ENCODE data around the gene TCF15.
A peak's percentile ranks its signal among the peaks of the same experiment; 100 is the strongest.
"Not testable (repeated sequence)": the region's sequence is repeated elsewhere in the genome, so short reads cannot be mapped to it uniquely, and the experiment has no call there.

TCF15 gene

GRCh38 chr20:610130-611046 is at the start of gene TCF15:
Gene TCF15 (minus strand): TSS chr20:610309. CDS start chr20:610237, 72 bp downstream.
- DNase-seq, result peak in 1 of 2 donors; percentile 12

DNA sequence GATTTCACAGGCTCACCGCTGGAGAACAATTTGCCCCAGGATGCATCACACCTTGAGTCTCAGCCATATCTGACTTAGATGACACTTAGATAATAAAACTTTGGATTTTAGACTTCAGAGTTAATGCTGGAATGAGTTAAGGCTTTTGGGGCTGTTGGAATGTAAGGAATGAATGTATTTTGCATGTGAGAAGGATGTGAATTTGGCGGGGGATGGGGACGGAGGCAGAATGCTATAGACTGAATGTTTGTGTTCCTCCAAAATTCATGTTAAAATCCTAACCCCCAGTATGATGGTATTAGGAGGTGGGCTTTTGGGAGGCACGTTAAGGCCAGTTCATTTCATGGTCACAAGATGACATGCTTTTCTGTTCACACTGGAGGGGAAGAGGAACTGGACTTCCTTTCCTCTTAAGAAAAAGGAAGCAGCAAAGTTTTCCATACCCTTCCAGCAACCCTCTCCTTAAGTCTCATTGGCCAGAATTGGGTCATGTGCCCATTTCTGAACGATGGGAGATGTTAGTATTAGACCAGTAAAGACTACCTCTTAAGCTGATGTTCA is 48.7 kb upstream of the TCF15 start:
- DNase-seq, result no peak

GRCh38 chr20:658202-658601 is 48.1 kb upstream of the TCF15 start:
- no peak for DNase-seq

DNA sequence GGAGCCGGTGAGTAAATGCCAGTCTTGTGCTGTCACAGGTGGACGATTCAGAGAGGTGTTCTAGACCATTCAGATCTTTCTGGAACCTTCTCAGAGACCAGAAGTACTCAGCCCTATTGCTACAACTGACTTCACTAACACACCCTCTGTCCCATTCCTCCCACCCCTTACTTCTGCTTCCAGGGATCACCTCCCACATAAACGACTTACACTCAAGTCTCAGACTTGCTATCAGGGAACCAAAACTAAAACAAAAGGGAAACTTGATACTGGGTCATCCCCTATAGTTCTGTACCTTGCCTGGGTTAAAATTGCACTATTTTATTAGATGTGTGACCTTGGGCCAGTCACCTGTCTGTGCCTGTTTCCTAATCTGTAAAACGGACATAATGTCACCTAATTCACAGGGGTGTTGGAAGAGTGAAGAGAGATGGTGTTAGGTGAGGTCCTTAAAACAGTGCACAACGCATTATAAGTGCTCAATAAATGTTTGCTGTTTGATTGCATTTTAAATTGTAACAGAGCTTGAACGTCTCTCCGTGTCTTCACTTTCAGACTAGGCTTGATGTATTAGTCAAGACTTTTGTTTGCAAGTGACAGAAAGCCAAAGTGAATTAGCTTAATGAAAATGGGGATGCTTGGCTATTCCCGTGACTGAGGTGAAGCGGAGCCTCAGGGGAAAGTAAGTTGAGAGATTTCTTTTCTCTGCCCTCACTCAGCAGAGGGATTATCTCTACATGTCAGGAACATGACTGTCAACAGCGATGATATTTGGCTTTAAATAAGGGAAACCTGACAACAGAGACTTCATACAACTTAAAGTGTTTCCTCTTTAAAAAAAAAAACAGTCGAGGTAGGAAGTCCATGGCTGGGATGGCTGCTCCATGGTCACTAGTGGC is 45.9 kb upstream of the TCF15 start:
- DNase-seq, result no peak

- DNase-seq, result no peak
Observed at GRCh38 chr20:654417-654750, 44.3 kb upstream of the TCF15 start.

- no peak for DNase-seq
Observed at GRCh38 chr20:653590-654416, 43.7 kb upstream of the TCF15 start.

DNA sequence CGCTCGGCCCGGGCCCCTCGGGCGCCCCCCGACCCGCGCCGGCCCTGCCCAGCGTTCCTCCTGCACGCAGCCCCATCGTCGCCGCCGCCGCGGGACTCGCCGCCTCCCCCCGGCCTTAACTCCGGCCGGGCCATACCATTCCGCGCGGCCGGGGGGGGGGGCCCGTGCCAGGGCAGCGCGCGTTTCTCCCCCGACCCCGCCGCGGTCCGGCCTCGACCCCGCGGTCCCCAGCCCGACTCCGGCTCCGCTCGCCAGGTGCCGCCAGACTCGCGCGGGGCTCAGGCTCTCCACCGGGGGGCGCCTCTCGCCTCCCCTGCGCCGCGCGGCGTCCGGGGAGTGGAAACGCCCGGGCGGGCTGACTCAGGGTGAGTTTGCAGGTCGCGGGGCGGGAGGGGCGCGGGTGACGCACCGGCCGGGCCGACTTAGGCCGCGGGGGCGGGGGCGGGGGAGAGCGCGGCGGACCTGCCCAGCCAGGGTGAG is 43.0 kb upstream of the TCF15 start, which contains the start of gene SRXN1:
Gene SRXN1, minus strand, starts transcription at position 91 of the 480 bp plus-strand sequence. Its CDS starts 15 bp downstream, at position 76.
- peak; percentile 85 for DNase-seq

DNA sequence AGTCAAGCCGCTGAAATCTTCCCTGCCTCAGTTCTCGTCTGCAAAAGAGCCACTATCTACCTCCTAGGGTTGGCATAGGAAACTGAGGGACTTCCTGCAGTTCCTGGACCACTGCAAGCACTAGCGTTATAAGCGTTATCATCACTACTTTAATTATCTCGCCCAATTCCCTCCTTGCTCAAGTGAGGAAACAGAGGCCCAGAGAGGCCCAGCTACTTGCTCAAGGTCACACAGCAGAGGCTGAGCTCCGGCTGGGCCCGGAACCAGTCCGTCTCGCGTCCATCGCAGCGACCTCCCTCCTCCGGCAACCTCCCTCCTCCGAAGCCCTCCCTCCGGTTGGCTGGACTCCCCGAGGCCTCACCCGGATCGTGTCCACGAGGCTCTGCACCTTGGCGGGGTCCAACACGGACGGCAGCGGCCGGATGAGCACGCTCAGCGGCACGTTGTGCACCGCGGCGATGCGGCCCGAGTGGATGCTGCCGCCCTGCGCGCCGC is 42.6 kb upstream of the TCF15 start:
- DNase-seq, result peak; percentile 7 to 14

GRCh38 chr20:651713-652614 is 41.9 kb upstream of the TCF15 start:
- DNase-seq, result peak in 1 of 2 donors; percentile 6

DNA sequence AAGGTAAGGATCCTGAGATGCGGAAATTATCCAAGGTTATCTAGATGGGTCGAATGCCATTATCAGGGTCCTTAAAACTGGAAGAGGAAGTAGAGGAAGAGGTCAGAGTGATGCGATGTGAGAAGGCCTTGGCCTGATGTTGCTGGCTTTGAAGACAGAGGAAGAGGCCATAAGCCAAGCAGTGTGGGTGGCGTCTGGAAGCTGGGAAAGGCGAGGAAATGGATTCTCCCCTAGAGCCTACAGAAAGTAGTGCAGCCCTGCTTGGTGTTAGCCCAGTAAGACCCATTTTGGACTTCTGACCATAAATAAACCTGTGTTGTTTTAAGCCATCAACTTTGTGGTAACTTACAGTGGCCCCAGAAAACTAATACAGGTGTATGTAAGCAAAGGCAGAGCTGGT is 40.8 kb upstream of the TCF15 start:
- no peak for DNase-seq

DNA sequence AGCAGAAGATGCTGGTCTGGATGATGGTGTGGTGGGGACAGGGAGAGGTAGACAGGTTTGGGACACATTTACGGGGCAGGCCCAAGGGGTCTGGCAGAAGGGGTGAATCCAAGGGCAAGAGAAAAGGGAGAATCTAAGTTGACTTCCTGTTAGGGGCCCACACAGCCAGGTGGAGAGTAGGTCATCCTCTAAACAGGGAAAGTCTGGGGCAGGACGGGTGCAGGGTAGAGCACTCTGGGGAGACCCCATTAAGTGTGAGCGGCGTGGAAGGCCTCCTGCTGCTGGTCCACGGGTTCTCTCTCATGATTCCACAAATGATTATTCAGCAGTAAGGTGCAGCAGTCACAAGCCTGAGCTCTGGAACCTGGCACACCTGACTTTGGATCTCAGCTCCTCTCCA is 40.2 kb upstream of the TCF15 start:
- no peak for DNase-seq

- DNase-seq, result no peak
Observed at GRCh38 chr20:647479-648019, 37.4 kb upstream of the TCF15 start.

GRCh38 chr20:646868-647233 is 36.7 kb upstream of the TCF15 start:
- no peak for DNase-seq

GRCh38 chr20:646107-646867 is 36.2 kb upstream of the TCF15 start:
- no peak for DNase-seq

GRCh38 chr20:645318-646106 is 35.4 kb upstream of the TCF15 start:
- peak; percentile 64 to 70 for DNase-seq

- DNase-seq, result no peak
Observed at GRCh38 chr20:644692-645317, 34.7 kb upstream of the TCF15 start.

GRCh38 chr20:642398-643174 is 32.5 kb upstream of the TCF15 start:
- DNase-seq, result no peak

- DNase-seq, result not testable (repeated sequence)
Observed at GRCh38 chr20:642013-642397, 31.9 kb upstream of the TCF15 start.
